ENCODE measurements around the gene S100A8. TPM values are rescaled to one million over a fixed set of nuclear protein-coding genes. Genes with fewer than 3 reads are reported as not detected.
A peak's percentile ranks its signal among the peaks of the same experiment; 100 is the strongest.

The S100A8 gene
- total and polyA plus RNA-seq, 4 donors: 48.2 to 218 (median 134) TPM

DNA sequence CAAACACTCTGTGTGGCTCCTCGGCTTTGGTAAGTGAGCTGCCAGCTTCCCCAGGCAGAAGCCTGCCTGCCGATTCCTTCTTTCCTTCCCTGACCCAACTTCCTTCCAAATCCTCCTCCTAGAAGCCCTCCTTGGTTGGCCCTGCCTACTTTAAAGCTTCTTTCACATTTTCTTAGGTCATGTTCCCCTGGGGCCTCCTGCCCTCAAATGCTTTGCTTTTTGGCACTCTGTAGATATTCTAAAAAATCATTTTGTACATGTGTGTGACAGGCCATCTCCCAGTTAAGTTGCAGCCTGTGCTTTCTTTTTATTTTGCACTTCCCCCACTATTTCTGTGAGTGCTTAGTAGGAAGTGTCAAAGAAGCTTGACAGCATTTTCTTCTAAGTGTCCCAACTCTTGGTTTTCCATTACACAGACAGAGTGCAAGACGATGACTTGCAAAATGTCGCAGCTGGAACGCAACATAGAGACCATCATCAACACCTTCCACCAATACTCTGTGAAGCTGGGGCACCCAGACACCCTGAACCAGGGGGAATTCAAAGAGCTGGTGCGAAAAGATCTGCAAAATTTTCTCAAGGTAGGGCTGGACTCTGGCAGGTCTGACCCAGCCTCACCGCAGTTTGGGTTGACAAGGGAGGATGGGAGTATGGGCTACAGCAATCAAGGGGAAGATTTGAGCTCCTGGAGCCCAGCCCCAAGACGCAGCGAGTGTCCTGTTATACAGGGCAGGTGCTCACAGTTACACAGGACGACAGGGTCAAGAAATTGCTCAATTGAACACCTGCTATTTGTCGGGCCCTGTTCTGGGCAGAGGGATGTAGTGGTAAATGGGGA, 32.8 kb downstream of the S100A8 start, which contains the start of gene S100A9:
S100A9 (plus strand) TSS at position 2 of the 838 bp plus-strand sequence; CDS start at position 432, 430 bp downstream.
- Histone ChIP-seq H3K36me3 (ENCODE audit: control insufficient read depth in 1 of 2, insufficient read depth in 2 of 2, low read length in 1 of 2) (no peaks in the 10 kb centered on the region), H3K9me3 (ENCODE audit: control insufficient read depth, low read length) (no peaks in the 10 kb centered on the region), H3K4me1 (ENCODE audit: control insufficient read depth in 1 of 2, insufficient read depth in 2 of 2, low read length in 2 of 2) (no peaks in the 10 kb centered on the region), H3K27ac (ENCODE audit: low read depth in 1 of 2, low read length in 2 of 2) (no peak within 1 kb of the TSS), H3K27me3 (ENCODE audit: control insufficient read depth in 1 of 2, insufficient read depth in 2 of 2, low read length in 1 of 2) (no peaks in the 10 kb centered on the region), H3K4me3 (ENCODE audit: low read length in 2 of 2) (no peak within 1 kb of the TSS)
- ATAC-seq (ENCODE audit: low FRiP score) (no peak), DNase-seq (no peak)
- WGBS, 2 donors: 92 to 93% methylated on average over 11 of the region's 11 CpGs
- intact Hi-C loops (cut with DNase I): loop anchor here in 1 of 2 donors (10.0 kb wide), 2 partner anchors 107 to 627 kb away; partner anchors contain the start of genes RAB13 and S100A7

DNA sequence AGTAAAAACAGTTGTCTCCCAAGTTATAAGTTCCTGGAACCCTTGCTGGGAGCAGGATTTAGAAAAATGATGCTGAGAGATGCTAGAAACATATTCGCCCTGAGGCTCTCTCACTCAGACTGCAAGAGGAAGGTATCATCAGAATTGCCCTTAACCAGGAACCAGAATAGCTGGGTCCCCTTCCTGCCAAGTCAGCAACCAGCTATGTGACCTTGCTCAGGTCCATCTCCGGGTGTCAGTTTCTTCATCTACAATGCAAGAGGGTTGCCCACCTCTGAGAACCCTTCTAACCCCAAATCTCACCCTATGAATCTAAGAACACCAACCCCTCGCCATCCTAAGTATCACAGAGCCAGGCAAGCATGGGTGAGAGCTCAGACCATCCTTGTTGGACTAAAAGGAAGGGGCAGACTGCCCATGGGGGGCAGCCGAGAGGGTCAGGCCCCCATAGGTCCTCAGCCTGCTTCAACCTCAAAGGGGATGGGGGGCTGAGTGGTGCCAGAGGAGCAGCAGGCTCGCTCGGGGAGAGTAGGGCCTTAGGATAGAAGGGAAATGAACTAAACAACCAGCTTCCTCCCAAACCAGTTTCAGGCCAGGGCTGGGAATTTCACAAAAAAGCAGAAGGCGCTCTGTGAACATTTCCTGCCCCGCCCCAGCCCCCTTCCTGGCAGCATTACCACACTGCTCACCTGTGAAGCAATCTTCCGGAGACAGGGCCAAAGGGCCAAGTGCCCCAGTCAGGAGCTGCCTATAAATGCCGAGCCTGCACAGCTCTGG, 33.6 kb downstream of the S100A8 start:
- intact Hi-C loops (cut with DNase I): loop anchor here in 1 of 2 donors (10.0 kb wide), 2 partner anchors 108 to 628 kb away; partner anchors contain the start of genes RAB13 and S100A7

GRCh38 chr1:153356392-153357075, 34.3 kb downstream of the S100A8 start:
- no peak for DNase-seq
- ATAC-seq (ENCODE audit: low FRiP score): no peak
- intact Hi-C loops (cut with DNase I): loop anchor here in 1 of 2 donors (10.0 kb wide), 2 partner anchors 108 to 628 kb away; partner anchors contain the start of genes RAB13 and S100A7
- Histone ChIP-seq H3K36me3 (ENCODE audit: control insufficient read depth in 1 of 2, insufficient read depth in 2 of 2, low read length in 1 of 2) (no peaks in the 10 kb centered on the region), H3K4me1 (ENCODE audit: control insufficient read depth in 1 of 2, insufficient read depth in 2 of 2, low read length in 2 of 2) (no peaks in the 10 kb centered on the region), H3K27me3 (ENCODE audit: control insufficient read depth in 1 of 2, insufficient read depth in 2 of 2, low read length in 1 of 2) (no peaks in the 10 kb centered on the region), H3K4me3 (ENCODE audit: low read length in 2 of 2) (no peak overlapping the region), H3K27ac (ENCODE audit: low read depth in 1 of 2, low read length in 2 of 2) (no peak overlapping the region), H3K9me3 (ENCODE audit: control insufficient read depth, low read length) (no peaks in the 10 kb centered on the region)
- WGBS, 2 donors: 87 to 90% methylated on average over 8 of the region's 8 CpGs

More for the DNA sequence above, 33.6 kb downstream of the S100A8 start:
- Histone ChIP-seq H3K27ac (ENCODE audit: low read depth in 1 of 2, low read length in 2 of 2) (no peak overlapping the region), H3K9me3 (ENCODE audit: control insufficient read depth, low read length) (no peaks in the 10 kb centered on the region), H3K4me3 (ENCODE audit: low read length in 2 of 2) (no peak overlapping the region), H3K36me3 (ENCODE audit: control insufficient read depth in 1 of 2, insufficient read depth in 2 of 2, low read length in 1 of 2) (no peaks in the 10 kb centered on the region), H3K27me3 (ENCODE audit: control insufficient read depth in 1 of 2, insufficient read depth in 2 of 2, low read length in 1 of 2) (no peaks in the 10 kb centered on the region), H3K4me1 (ENCODE audit: control insufficient read depth in 1 of 2, insufficient read depth in 2 of 2, low read length in 2 of 2) (no peaks in the 10 kb centered on the region)
- DNase-seq (peak in 1 of 2 donors; percentile 79), ATAC-seq (ENCODE audit: low FRiP score) (no peak)
- 88 to 89% methylated on average over 10 of the region's 10 CpGs for WGBS, 2 donors

DNA sequence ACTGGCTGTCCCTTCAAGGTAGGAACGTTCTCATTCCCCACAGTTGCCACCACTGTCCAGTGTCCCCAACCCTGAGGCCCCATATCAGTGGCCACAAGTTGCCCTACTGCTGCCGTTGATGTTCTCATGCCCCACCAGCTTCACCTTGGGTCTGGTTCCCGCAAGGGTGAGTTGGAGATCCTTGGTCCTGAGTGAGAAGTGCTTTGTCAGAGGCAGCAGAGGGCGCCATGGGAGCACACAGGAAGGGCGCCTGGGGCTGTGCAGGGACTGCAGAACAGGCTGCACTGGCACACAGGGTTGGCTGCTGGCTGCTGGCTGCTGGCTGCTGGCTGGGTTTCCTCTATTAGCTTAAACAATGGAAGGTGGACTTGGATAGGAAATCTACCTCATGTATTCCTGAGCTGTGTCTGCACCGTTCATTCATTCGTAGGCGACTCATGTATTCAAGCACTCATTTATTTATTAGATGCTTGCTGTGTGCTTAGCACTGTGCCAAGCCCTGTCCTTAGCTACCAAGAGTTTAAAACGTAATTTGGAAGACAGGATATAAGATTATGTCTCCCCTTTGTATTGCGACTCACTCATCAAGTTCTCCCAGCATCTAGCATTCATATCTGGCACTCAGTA, 35.3 kb downstream of the S100A8 start:
- DNase-seq (peak in 1 of 2 donors; percentile 80), ATAC-seq (ENCODE audit: low FRiP score) (peak; percentile 46)
- H3K4me1 ChIP-seq (ENCODE audit: control insufficient read depth in 1 of 2, insufficient read depth in 2 of 2, low read length in 2 of 2): no peaks in the 10 kb centered on the region
- H3K27ac ChIP-seq (ENCODE audit: low read depth in 1 of 2, low read length in 2 of 2): no peak overlapping the region
- H3K36me3 ChIP-seq (ENCODE audit: control insufficient read depth in 1 of 2, insufficient read depth in 2 of 2, low read length in 1 of 2): no peaks in the 10 kb centered on the region
- H3K4me3 ChIP-seq (ENCODE audit: low read length in 2 of 2): no peak overlapping the region
- intact Hi-C loops (cut with DNase I): loop anchor here in 1 of 2 donors (10.0 kb wide), 2 partner anchors 109 to 629 kb away; partner anchors contain the start of genes RAB13 and S100A7
- 65 to 66% methylated on average over 10 of the region's 10 CpGs for WGBS, 2 donors
- H3K9me3 ChIP-seq (ENCODE audit: control insufficient read depth, low read length): no peaks in the 10 kb centered on the region
- no peaks in the 10 kb centered on the region for H3K27me3 ChIP-seq (ENCODE audit: control insufficient read depth in 1 of 2, insufficient read depth in 2 of 2, low read length in 1 of 2)

DNA sequence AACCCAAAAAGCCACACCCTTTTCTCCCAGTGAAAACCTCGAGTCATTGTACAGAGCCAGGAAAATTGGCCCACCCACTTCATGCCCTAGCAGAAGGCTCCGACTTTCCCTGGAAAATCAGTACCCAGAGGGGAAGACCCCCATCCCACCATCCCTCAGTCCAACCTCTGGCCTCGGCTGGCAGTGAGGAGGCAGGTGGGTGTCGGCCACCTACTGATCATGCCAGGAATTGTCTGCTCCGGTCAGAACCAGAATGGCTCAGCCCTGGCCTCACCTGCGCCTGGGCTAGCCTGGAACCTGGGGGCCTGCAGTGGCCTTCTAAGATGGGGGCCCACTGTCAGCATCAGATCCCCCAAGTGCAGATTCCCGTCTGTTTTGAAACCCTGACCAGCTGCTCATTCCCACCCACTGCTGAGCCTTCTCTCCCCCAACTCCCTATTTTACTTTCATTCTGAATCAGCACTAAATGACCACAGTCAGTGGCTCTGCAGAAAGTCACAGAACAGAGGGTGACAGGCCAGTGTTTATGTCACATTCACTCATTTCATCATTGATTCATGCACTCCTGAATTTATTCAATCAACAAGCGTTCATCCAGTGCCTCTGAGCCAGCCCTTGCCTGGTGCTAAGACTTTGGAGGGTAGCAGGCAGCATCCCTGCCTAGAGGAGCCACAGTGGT, 36.2 kb downstream of the S100A8 start:
- H3K27ac ChIP-seq (ENCODE audit: low read depth in 1 of 2, low read length in 2 of 2): no peak overlapping the region
- ATAC-seq (ENCODE audit: low FRiP score): no peak
- no peaks in the 10 kb centered on the region for H3K27me3 ChIP-seq (ENCODE audit: control insufficient read depth in 1 of 2, insufficient read depth in 2 of 2, low read length in 1 of 2)
- 81 to 86% methylated on average over 8 of the region's 8 CpGs for WGBS, 2 donors
- H3K4me1 ChIP-seq (ENCODE audit: control insufficient read depth in 1 of 2, insufficient read depth in 2 of 2, low read length in 2 of 2): no peaks in the 10 kb centered on the region
- DNase-seq: no peak
- intact Hi-C loops (cut with DNase I): loop anchor here in 1 of 2 donors (5.0 to 10.0 kb wide), 3 partner anchors 110 to 630 kb away; partner anchors contain the start of genes RAB13 and S100A7
- no peaks in the 10 kb centered on the region for H3K36me3 ChIP-seq (ENCODE audit: control insufficient read depth in 1 of 2, insufficient read depth in 2 of 2, low read length in 1 of 2)
- no peaks in the 10 kb centered on the region for H3K9me3 ChIP-seq (ENCODE audit: control insufficient read depth, low read length)
- no peak overlapping the region for H3K4me3 ChIP-seq (ENCODE audit: low read length in 2 of 2)

DNA sequence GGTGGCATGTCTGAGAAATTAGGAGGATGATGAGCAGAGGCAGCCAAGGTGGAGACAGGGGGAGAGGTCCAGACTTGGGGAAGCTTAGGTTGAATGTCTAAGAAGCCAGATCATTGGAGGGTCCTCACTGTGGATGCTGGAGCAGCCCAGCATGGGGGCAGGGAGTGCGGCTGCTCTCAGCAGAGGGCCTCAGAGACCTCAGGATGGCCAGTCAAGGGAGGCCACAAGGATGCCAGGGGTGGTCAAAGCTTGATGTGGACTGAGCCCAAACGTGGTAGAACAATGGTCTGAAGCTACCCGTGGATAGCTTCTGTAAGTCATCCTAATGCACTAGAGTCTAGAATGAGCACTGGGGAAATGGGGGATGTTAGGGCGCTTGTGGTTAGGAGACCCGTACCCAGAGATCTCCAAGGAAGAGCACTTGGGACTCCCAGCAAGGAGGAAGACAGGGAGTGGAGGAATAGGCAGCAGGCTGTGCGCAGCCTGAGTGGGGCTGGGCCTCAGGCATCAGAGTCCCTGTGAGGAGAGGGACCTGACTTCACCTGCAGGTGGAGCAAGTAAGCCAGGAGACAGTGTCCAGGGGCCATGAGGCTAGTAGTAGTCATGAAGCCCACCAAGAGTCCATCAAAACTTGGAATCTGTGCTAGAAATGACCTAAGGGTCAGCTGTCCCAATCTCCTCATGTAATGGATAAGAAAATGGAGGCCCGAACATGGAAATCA, 37.5 kb downstream of the S100A8 start:
- H3K4me1 ChIP-seq (ENCODE audit: control insufficient read depth in 1 of 2, insufficient read depth in 2 of 2, low read length in 2 of 2): no peaks in the 10 kb centered on the region
- H3K9me3 ChIP-seq (ENCODE audit: control insufficient read depth, low read length): no peaks in the 10 kb centered on the region
- WGBS, 2 donors: 78 to 86% methylated on average over 7 of the region's 7 CpGs
- ATAC-seq (ENCODE audit: low FRiP score): no peak
- no peaks in the 10 kb centered on the region for H3K36me3 ChIP-seq (ENCODE audit: control insufficient read depth in 1 of 2, insufficient read depth in 2 of 2, low read length in 1 of 2)
- no peaks in the 10 kb centered on the region for H3K27me3 ChIP-seq (ENCODE audit: control insufficient read depth in 1 of 2, insufficient read depth in 2 of 2, low read length in 1 of 2)
- intact Hi-C loops (cut with DNase I): loop anchor here in 1 of 2 donors (2.0 to 10.0 kb wide), 4 partner anchors 111 to 631 kb away; partner anchors contain the start of genes RAB13 and S100A7
- DNase-seq: no peak
- no peak overlapping the region for H3K4me3 ChIP-seq (ENCODE audit: low read length in 2 of 2)
- H3K27ac ChIP-seq (ENCODE audit: low read depth in 1 of 2, low read length in 2 of 2): no peak overlapping the region

GRCh38 chr1:153352523-153352922, 38.4 kb downstream of the S100A8 start:
- Histone ChIP-seq H3K36me3 (ENCODE audit: control insufficient read depth in 1 of 2, insufficient read depth in 2 of 2, low read length in 1 of 2) (no peaks in the 10 kb centered on the region), H3K4me3 (ENCODE audit: low read length in 2 of 2) (no peak overlapping the region), H3K4me1 (ENCODE audit: control insufficient read depth in 1 of 2, insufficient read depth in 2 of 2, low read length in 2 of 2) (no peaks in the 10 kb centered on the region), H3K27ac (ENCODE audit: low read depth in 1 of 2, low read length in 2 of 2) (no peak overlapping the region), H3K27me3 (ENCODE audit: control insufficient read depth in 1 of 2, insufficient read depth in 2 of 2, low read length in 1 of 2) (no peaks in the 10 kb centered on the region), H3K9me3 (ENCODE audit: control insufficient read depth, low read length) (no peaks in the 10 kb centered on the region)
- peak; percentile 79 to 85 for DNase-seq
- peak; percentile 83 for ATAC-seq (ENCODE audit: low FRiP score)
- WGBS, 2 donors: 0% methylated on average over 4 of the region's 4 CpGs
- intact Hi-C loops (cut with DNase I): loop anchor here (1.0 to 10.0 kb wide), 5 partner anchors 112 to 632 kb away; partner anchors contain the start of genes RAB13 (in 1 of the 2) and S100A7 (in 1 of the 2)

All from aorta (tissue), 5 donors.